ENCODE measurements around the gene ZNF529. TPM values are rescaled to one million over a fixed set of nuclear protein-coding genes. Genes with fewer than 3 reads are reported as not detected.

Gene ZNF529
- total and polyA plus RNA-seq, 2 of the 13 experiments (the other 11 are each of a cell fraction or from before 2014, with no cell fraction given): 9.3 to 10.6 TPM

DNA sequence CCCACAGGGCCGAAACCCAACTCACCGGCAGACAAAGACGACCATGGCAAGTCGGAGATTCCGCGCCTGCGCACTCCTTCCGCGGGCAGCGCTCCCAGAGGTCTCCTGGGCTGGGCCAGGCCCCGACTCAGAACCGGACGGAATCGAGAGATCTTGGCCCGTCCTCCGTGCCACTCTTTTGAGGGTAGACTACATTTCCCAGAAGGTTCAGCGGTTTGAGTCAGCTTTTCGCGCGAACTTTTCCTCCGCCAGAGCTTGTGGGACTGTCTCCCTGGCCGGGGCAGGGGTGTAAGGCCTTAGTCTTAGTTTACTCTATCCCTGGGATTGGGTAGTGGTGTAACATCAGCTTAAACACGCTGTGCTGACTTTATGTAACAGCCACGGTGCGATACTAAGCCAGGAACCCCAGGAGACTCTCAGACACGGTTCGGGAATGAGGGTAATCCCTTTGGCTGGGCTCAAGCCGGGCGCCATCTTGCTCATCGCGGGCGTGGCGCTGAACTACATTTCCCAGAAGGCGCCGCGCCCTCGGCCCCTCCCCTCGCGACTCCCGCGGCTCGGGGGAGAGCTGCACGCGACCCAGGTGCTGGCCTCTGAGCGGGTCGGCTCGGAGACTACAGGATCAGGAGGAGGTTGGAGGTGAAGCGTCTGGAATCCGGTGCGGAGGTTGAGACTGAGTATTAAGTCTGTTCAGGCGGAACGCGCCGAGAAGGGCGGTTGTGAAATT is 44.7 kb downstream of the ZNF529 start, which contains the start of gene ZNF260 (continued):
- TF ChIP-seq GABPA (IDR thresholded peaks at IDR 0.05; ENCODE audit: low read depth, low read length) (peak; percentile 24; the same call in 1 of the 2 replicates), GABPA (CRISPR knock-in tag; IDR thresholded peaks at IDR 0.05; ENCODE audit: low read depth) (peak; percentile 78), ZNF564 (CRISPR knock-in tag; IDR thresholded peaks at IDR 0.05) (no peak), CHD4 (IDR thresholded peaks at IDR 0.05; ENCODE audit: borderline replicate concordance, low read length) (no peak), WIZ (CRISPR knock-in tag; IDR thresholded peaks at IDR 0.05) (no peak), RFX1 (IDR thresholded peaks at IDR 0.05) (no peak), TEAD2 (CRISPR knock-in tag; IDR thresholded peaks at IDR 0.05) (no peak), ZSCAN31 (CRISPR knock-in tag; IDR thresholded peaks at IDR 0.05; ENCODE audit: low read depth) (no peak; the same call in 1 of the 2 replicates), KLF12 (CRISPR knock-in tag; IDR thresholded peaks at IDR 0.05; ENCODE audit: borderline replicate concordance) (peak; percentile 98), ETV6 (CRISPR knock-in tag; conservative IDR thresholded peaks at IDR 0.05) (no peak), PHF20 (CRISPR knock-in tag; IDR thresholded peaks at IDR 0.05) (peak; percentile 63), RBAK (CRISPR knock-in tag; IDR thresholded peaks at IDR 0.05) (no peak)
- TF ChIP-seq, protein P1, sequence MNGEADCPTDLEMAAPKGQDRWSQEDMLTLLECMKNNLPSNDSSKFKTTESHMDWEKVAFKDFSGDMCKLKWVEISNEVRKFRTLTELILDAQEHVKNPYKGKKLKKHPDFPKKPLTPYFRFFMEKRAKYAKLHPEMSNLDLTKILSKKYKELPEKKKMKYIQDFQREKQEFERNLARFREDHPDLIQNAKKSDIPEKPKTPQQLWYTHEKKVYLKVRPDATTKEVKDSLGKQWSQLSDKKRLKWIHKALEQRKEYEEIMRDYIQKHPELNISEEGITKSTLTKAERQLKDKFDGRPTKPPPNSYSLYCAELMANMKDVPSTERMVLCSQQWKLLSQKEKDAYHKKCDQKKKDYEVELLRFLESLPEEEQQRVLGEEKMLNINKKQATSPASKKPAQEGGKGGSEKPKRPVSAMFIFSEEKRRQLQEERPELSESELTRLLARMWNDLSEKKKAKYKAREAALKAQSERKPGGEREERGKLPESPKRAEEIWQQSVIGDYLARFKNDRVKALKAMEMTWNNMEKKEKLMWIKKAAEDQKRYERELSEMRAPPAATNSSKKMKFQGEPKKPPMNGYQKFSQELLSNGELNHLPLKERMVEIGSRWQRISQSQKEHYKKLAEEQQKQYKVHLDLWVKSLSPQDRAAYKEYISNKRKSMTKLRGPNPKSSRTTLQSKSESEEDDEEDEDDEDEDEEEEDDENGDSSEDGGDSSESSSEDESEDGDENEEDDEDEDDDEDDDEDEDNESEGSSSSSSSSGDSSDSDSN (CRISPR knock-in tag; IDR thresholded peaks at IDR 0.05): peak; percentile 43; the same call in 1 of the 2 replicates
- TF ChIP-seq, protein P2, sequence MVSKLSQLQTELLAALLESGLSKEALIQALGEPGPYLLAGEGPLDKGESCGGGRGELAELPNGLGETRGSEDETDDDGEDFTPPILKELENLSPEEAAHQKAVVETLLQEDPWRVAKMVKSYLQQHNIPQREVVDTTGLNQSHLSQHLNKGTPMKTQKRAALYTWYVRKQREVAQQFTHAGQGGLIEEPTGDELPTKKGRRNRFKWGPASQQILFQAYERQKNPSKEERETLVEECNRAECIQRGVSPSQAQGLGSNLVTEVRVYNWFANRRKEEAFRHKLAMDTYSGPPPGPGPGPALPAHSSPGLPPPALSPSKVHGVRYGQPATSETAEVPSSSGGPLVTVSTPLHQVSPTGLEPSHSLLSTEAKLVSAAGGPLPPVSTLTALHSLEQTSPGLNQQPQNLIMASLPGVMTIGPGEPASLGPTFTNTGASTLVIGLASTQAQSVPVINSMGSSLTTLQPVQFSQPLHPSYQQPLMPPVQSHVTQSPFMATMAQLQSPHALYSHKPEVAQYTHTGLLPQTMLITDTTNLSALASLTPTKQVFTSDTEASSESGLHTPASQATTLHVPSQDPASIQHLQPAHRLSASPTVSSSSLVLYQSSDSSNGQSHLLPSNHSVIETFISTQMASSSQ (IDR thresholded peaks at IDR 0.05; ENCODE audit: low read depth): 0 out of 2 replicates have a peak, but pooled peaks have one; percentile 20
- TF ChIP-seq, protein P2 (CRISPR knock-in tag; IDR thresholded peaks at IDR 0.05; ENCODE audit: borderline replicate concordance): peak; percentile 14; the same call in 1 of the 2 replicates
- TF ChIP-seq, protein P3, sequence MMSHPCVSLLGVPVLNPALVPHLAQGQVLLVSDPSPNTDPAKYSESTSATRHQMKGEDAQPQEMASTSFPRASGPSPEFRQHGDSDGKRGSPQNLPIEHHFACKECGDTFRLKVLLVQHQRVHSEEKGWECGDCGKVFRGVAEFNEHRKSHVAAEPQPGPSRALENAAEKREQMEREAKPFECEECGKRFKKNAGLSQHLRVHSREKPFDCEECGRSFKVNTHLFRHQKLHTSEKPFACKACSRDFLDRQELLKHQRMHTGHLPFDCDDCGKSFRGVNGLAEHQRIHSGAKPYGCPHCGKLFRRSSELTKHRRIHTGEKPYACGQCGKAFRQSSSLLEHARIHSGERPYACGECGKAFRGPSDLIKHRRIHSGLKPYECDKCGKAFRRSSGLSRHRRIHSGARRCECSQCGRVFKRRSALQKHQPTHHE (CRISPR knock-in tag; IDR thresholded peaks at IDR 0.05; ENCODE audit: borderline replicate concordance): peak; percentile 70; the same call in 1 of the 2 replicates
- TF ChIP-seq, protein P4, sequence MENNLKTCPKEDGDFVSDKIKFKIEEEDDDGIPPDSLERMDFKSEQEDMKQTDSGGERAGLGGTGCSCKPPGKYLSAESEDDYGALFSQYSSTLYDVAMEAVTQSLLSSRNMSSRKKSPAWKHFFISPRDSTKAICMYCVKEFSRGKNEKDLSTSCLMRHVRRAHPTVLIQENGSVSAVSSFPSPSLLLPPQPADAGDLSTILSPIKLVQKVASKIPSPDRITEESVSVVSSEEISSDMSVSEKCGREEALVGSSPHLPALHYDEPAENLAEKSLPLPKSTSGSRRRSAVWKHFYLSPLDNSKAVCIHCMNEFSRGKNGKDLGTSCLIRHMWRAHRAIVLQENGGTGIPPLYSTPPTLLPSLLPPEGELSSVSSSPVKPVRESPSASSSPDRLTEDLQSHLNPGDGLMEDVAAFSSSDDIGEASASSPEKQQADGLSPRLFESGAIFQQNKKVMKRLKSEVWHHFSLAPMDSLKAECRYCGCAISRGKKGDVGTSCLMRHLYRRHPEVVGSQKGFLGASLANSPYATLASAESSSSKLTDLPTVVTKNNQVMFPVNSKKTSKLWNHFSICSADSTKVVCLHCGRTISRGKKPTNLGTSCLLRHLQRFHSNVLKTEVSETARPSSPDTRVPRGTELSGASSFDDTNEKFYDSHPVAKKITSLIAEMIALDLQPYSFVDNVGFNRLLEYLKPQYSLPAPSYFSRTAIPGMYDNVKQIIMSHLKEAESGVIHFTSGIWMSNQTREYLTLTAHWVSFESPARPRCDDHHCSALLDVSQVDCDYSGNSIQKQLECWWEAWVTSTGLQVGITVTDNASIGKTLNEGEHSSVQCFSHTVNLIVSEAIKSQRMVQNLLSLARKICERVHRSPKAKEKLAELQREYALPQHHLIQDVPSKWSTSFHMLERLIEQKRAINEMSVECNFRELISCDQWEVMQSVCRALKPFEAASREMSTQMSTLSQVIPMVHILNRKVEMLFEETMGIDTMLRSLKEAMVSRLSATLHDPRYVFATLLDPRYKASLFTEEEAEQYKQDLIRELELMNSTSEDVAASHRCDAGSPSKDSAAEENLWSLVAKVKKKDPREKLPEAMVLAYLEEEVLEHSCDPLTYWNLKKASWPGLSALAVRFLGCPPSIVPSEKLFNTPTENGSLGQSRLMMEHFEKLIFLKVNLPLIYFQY (CRISPR knock-in tag; IDR thresholded peaks at IDR 0.05; ENCODE audit: borderline replicate concordance): peak; percentile 99

All from HepG2 (cell line).